Smooth muscle cell (in vitro differentiated cells): ENCODE results near the gene ITGAE. TPM values are rescaled to one million over a fixed set of nuclear protein-coding genes. Genes with fewer than 3 reads are reported as not detected.
"Not testable (repeated sequence)": the region's sequence is repeated elsewhere in the genome, so short reads cannot be mapped to it uniquely, and the experiment has no call there.

Source experiments
- DNase-seq: peaks from one replicate; lab custom pipeline; 2025; ENCODE audit not compliant: unreplicated experiment; lab: John Stamatoyannopoulos, UW
- H2AFZ ChIP-seq: fragments of 200-600 bp; sonication (generic); 2 replicates; pipeline ENCODE4 v1.6.0; 2016; ENCODE audit warnings: antibody characterized with exemption, low read depth, mild to moderate bottlenecking
- H3F3A ChIP-seq: fragments of 200-600 bp; sonication (generic); 2 replicates; pipeline ENCODE4 v1.6.0; 2017; ENCODE audit warnings: antibody characterized with exemption, low read depth
- H3K27ac ChIP-seq: fragments of 200-600 bp; sonication (generic); 2 replicates; pipeline ENCODE4 v1.5.1; 2016; ENCODE audit warnings: low read depth, mild to moderate bottlenecking
- H3K27me3 ChIP-seq: fragments of 200-600 bp; sonication (generic); 2 replicates; pipeline ENCODE4 v1.6.1; 2016; ENCODE audit warnings: low read depth, mild to moderate bottlenecking
- H3K36me3 ChIP-seq: fragments of 200-600 bp; sonication (generic); 2 replicates; pipeline ENCODE4 v1.5.1; 2016; ENCODE audit warnings: low read depth
- H3K4me1 ChIP-seq: fragments of 200-600 bp; sonication (generic); 2 replicates; pipeline ENCODE4 v1.5.1; 2016; ENCODE audit warnings: low read depth
- H3K4me2 ChIP-seq: fragments of 200-600 bp; sonication (generic); 2 replicates; pipeline ENCODE4 v1.6.0; 2016; ENCODE audit warnings: mild to moderate bottlenecking
- H3K4me3 ChIP-seq: fragments of 200-600 bp; sonication (generic); 2 replicates; pipeline ENCODE4 v1.5.1; 2016; ENCODE audit warnings: mild to moderate bottlenecking
- H3K79me2 ChIP-seq: fragments of 200-600 bp; sonication (generic); 2 replicates; pipeline ENCODE4 v1.6.0; 2016; ENCODE audit warnings: low read depth, mild to moderate bottlenecking
- H3K9ac ChIP-seq: fragments of 200-600 bp; sonication (generic); 2 replicates; pipeline ENCODE4 v1.6.0; 2016; ENCODE audit warnings: low read depth
- H3K9me3 ChIP-seq: fragments of 200-600 bp; sonication (generic); replicated peaks from 2 replicates; pipeline ENCODE4 v1.5.1; 2016; ENCODE audit warnings: low read depth
- H4K20me1 ChIP-seq: fragments of 200-600 bp; sonication (generic); 2 replicates; pipeline ENCODE4 v1.6.0; 2016; ENCODE audit warnings: low read depth
- WGBS: methylation state at CpG from one replicate; pipeline ENCODE4 v1.1.7; 2016; ENCODE audit warnings: low lambda C conversion rate; 5-methylcytosine and 5-hydroxymethylcytosine counted together
- polyA plus RNA-seq: library from polyadenylated mRNA; unstranded; fragments of >200 nt; fragmentation: Nextera tagmentation; extraction: Ambion mirVana; gene quantifications from 2 replicates; pipeline ENCODE4 v1.2.1, GENCODE V29; 2016
- total RNA-seq: library from RNA; depleted of rRNA; stranded (reverse); fragments of >200 nt; gene quantifications from 2 replicates; pipeline ENCODE4 v1.2.3, GENCODE V29; 2014
- TF ChIP-seq, protein P1 (sequence below): fragments of 200-600 bp; sonication (generic); IDR thresholded peaks from 2 replicates; pipeline ENCODE4 v1.5.1; 2017; ENCODE audit warnings: borderline replicate concordance, mild to moderate bottlenecking, antibody characterized with exemption; ENCODE audit not compliant: insufficient read depth, poor library complexity, severe bottlenecking

Gene ITGAE
- total and polyA plus RNA-seq, 2 experiments from 2014 or later, result 43.8 to 66.7 TPM

GRCh38 chr17:3845291-3845620, 44.3 kb upstream of the ITGAE start:
- Histone ChIP-seq H3K27me3 (no peaks in the 10 kb centered on the region), H4K20me1 (peaks cover 47% of the 10 kb centered on the region), H3K36me3 (peaks cover 5% of the 10 kb centered on the region), H3K9ac (peak overlapping the region; percentile 95), H3K27ac (peak overlapping the region; percentile 71), H3K4me2 (peak overlapping the region; percentile 94), H3K9me3 (no peaks in the 10 kb centered on the region), H3K4me3 (peak overlapping the region; percentile 73), H3K79me2 (peaks cover 52% of the 10 kb centered on the region), H3F3A (no peaks in the 10 kb centered on the region), H2AFZ (no peak overlapping the region), H3K4me1 (peaks cover 7% of the 10 kb centered on the region)
- WGBS, result under 1% methylated on average over 8 of the region's 8 CpGs
- DNase-seq, result no peak
- TF ChIP-seq, protein P1, sequence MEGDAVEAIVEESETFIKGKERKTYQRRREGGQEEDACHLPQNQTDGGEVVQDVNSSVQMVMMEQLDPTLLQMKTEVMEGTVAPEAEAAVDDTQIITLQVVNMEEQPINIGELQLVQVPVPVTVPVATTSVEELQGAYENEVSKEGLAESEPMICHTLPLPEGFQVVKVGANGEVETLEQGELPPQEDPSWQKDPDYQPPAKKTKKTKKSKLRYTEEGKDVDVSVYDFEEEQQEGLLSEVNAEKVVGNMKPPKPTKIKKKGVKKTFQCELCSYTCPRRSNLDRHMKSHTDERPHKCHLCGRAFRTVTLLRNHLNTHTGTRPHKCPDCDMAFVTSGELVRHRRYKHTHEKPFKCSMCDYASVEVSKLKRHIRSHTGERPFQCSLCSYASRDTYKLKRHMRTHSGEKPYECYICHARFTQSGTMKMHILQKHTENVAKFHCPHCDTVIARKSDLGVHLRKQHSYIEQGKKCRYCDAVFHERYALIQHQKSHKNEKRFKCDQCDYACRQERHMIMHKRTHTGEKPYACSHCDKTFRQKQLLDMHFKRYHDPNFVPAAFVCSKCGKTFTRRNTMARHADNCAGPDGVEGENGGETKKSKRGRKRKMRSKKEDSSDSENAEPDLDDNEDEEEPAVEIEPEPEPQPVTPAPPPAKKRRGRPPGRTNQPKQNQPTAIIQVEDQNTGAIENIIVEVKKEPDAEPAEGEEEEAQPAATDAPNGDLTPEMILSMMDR, result no peak

DNA sequence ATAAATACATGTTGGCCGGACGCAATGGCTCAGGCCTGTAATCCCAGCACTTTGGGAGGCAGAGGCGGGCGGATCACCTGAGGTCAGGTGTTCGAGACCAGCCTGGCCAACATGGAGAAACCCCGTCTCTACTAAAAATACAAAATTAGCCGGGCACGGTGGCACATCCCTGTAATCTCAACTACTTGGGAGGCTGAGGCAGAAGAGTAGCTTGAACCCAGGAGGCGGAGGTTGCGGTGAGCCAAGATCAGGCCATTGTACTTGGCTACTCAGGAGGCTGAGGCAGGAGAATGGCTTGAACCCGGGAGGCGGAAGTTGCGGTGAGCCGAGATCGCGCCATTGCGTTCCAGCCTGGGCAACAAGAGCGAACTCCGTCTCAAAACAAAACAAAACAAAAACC, 43.6 kb upstream of the ITGAE start:
- peaks cover 57% of the 10 kb centered on the region for H3K79me2 ChIP-seq
- H3F3A ChIP-seq, H3K9ac ChIP-seq, H2AFZ ChIP-seq, H3K27ac ChIP-seq, DNase-seq, H3K9me3 ChIP-seq, H3K36me3 ChIP-seq, H3K27me3 ChIP-seq, H3K4me1 ChIP-seq: not testable (repeated sequence)
- 95% methylated on average over 19 of the region's 19 CpGs for WGBS
- H4K20me1 ChIP-seq, result peaks cover 51% of the 10 kb centered on the region
- H3K4me2 ChIP-seq, result peak overlapping the region; percentile 94
- peak overlapping the region; percentile 73 for H3K4me3 ChIP-seq

DNA sequence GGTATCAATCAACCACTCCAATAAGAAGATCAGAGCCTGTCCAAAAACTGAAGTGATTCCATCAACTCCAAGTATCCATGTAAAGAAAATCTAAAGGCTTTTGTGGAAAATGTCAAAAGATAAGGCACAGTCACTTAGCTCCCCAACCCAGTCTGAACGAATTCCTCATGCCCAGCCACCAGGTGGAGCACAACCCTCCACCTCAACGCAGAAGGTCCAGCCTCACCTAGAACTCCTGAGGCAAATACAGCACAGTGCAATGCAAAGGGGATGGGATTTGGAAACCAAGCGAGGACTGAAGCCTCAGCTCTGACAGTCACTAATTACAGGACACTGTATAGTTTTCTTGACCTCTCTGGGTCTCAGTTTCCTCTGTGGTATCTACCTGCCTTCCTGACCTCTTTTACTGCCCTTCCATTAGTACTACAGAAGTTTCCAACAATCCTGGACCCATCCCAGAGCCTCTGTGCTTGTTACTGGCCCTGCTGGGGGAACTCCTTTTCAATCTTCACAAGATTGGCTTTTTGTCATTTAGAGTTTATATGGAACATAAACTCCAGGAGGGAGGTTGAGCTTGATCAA, 43.0 kb upstream of the ITGAE start:
- no peak for DNase-seq
- Histone ChIP-seq H3K27me3 (no peaks in the 10 kb centered on the region), H2AFZ (no peak overlapping the region), H3K36me3 (peaks cover 5% of the 10 kb centered on the region), H3K4me3 (no peak overlapping the region), H3K4me1 (peaks cover 7% of the 10 kb centered on the region), H3F3A (no peaks in the 10 kb centered on the region), H3K4me2 (no peak overlapping the region), H3K9me3 (no peaks in the 10 kb centered on the region), H3K9ac (no peak overlapping the region), H3K27ac (no peak overlapping the region), H4K20me1 (peaks cover 54% of the 10 kb centered on the region), H3K79me2 (peaks cover 63% of the 10 kb centered on the region)
- TF ChIP-seq, protein P1, result peak; percentile 44
- WGBS, result 36% methylated on average over 3 of the region's 3 CpGs

- DNase-seq, result no peak
- Histone ChIP-seq H3K27me3 (no peaks in the 10 kb centered on the region), H3K79me2 (peaks cover 77% of the 10 kb centered on the region), H3K9me3 (no peaks in the 10 kb centered on the region), H3K27ac (no peak overlapping the region), H3K9ac (no peak overlapping the region), H2AFZ (no peak overlapping the region), H3K4me1 (no peaks in the 10 kb centered on the region), H3F3A (no peaks in the 10 kb centered on the region), H3K36me3 (peaks cover 7% of the 10 kb centered on the region), H3K4me3 (no peak overlapping the region), H3K4me2 (no peak overlapping the region), H4K20me1 (peaks cover 86% of the 10 kb centered on the region)
- 95% methylated on average over 12 of the region's 12 CpGs for WGBS
- TF ChIP-seq, protein P1, result no peak
Observed at GRCh38 chr17:3838206-3838605, 37.2 kb upstream of the ITGAE start.
